NCI-H748 (cell line): Measurements from ENCODE around the gene MMS19.
"Not testable (repeated sequence)": the region's sequence is repeated elsewhere in the genome, so short reads cannot be mapped to it uniquely, and the experiment has no call there.

Experiments
- DNase-seq: peaks from one replicate; lab custom pipeline; 2025; ENCODE audit not compliant: unreplicated experiment; lab: John Stamatoyannopoulos, UW

Gene MMS19

GRCh38 chr10:97529685-97530465 is 31.7 kb upstream of the MMS19 start:
- DNase-seq, result no peak

DNA sequence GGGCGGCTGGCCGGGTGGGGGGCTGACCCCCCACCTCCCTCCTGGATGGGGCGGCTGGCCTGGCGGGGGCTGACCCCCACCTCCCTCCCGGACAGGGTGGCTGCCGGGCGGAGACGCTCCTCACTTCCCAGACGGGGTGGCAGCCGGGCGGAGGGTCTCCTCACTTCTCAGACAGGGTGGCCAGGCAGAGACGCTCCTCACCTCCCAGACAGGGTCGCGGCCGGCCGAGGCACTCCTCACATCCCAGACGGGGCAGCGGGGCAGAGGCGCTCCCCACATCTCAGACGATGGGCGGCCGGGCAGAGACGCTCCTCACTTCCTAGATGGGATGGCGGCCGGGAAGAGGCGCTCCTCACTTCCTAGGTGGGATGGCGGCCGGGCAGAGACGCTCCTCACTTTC is 30.7 kb upstream of the MMS19 start:
- DNase-seq, result not testable (repeated sequence)

GRCh38 chr10:97525683-97526110 is 27.5 kb upstream of the MMS19 start:
- no peak for DNase-seq

DNA sequence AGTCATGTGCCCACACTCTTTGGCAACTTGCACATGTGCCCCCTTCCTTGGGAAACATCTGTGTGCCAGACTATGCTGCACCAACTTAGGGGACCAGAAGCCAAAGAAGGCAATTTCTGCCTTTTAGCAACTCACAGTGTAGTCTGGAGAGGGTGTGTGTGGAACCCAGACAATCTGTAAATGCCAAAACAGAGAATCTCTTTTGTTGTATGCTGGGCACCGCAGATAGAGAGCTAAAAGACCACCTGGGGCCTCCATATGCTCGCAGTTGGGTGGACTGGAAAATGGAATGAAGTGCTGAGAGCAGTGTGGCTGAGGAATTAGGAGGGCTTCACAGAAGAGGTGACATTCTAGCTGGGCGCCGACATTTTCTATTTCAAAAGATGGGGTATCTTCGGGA is 26.9 kb upstream of the MMS19 start:
- DNase-seq, result no peak

DNA sequence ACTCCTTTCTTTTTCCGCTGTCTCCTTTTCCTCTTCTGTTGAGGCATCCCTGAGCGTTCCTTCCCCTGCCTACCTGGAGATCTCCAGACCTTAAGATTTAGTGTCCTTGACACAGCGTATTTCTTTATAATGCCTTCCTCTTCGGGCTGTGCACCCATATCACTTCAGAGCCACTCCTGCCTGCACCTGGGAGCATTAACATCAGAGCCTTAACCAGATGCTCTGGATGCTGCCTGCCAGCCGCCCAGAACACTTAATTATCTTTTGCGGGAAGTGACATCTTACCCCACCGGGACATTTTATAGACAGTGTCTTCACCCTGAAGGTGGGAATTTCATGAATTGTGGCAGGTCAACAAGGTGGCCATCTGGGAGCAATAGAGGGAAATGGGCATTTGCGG is 24.7 kb upstream of the MMS19 start:
- DNase-seq, result no peak

GRCh38 chr10:97522071-97522470 is 23.8 kb upstream of the MMS19 start:
- DNase-seq, result no peak

- no peak for DNase-seq
Measured at GRCh38 chr10:97520978-97521761, 22.9 kb upstream of the MMS19 start.

- no peak for DNase-seq
Measured at GRCh38 chr10:97520520-97520919, 22.3 kb upstream of the MMS19 start.

DNA sequence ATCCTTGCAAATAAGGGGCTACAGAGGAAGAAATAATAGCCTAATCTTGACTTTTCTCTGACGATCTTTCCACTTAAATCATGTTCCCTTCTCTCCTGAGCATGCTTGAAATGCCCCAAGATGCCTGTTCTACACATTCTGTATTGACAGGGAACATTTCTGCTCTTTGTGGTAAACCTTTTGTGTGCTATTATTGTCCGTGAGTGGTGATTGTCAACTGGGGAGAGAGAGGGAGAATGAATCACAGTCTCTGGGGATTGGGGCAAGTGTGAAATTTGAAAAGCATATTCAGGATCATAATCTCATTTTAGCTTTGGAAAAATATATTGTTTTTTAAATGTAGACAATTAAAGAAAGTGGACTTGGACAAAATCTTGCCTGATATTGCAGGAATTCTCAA is 21.1 kb upstream of the MMS19 start:
- DNase-seq, result no peak

DNA sequence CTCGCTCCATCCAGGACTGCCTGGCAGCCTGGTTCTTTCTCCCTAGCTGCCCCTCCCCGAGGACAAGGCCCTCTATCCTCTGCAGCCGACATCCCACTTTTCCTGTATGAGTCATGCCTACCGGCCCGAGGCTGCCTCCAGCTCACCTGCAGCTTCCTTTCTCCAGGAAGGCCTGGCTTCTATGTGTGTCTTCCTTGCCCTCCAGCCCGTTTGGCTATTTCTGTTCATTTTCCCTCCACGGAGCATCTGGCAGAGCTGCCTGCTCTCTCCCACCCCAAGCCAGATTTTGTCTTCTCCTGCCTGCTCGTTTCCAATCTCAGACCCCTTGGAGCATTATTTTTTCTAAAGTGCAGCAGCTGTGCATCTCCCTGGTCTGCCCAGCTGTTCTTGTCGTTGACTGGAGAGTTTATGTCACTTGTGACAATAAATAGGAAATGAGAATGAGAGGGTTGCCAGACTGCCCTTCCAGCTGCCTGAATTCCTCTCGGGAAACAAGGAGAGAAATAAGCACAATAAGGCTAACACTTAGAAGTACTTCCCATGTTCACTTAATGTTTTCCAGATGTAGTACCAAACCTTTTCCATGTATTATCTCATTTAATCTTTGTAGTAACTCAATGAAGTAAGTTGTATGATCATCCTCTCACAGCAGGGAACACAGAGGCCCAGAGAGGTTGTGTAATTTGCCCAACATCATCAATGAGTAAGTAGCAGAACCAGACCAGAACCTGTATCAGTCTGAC is 20.2 kb upstream of the MMS19 start:
- DNase-seq, result no peak

DNA sequence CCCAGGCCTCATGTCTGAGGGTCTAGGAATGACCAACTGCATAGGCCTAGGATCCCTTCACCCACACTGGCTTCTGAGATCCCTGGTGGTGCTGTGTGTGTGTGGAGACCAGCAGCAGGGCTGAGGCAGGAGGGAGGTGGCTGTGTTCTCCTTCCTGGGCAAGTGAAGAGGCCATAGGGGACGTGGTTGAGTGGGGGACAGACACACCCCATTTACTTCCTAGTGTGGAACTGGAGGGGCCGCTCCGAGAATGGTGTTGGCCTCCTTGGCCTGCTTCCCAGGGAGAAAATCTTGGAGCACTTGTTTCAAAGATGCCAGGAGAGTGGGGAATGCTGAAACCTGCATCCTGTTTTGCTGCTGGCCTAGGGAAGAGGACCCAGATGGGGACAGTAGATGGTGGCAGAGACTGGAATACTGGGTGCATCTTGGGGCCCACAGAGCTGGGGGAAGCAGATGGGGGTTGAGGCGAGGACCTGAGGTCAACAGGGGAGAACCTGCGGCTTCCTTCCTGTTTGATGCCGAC is 19.6 kb upstream of the MMS19 start:
- DNase-seq, result no peak

GRCh38 chr10:97517096-97517750 is 19.0 kb upstream of the MMS19 start:
- no peak for DNase-seq

DNA sequence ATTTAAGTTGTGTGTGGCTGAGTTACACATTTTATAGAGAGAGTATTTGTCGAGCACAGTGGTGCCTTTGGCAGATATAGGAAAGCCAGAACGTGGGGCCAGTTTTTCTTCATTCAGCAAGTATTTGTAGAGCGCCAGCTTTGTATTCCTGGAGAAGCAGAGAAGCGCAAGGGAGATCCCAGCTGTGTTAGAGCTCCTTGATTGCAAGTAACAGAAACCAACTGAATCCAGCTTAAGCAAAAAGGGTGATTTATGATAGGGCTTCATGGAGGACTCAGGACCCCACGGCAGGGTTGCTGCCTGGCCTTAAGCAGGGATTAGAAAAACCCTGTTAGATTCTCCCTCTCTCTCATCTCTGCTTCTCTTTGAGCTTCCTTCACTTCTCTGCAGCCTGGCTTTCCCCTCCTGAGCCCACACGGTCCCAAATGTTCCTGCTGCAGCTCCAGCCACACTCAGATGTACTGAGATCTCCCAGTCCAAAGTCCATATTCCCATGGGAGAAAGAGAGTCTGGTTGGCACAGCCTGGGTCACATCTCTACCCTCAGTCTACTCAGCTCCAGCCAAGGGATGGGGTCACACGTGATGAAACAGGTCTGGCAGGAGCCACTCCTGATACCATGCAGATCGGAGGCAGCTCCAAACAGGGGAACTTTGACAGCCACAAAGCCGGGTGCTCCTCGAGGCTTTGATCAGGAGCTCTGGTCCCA is 17.2 kb upstream of the MMS19 start:
- peak; percentile 2 for DNase-seq

DNA sequence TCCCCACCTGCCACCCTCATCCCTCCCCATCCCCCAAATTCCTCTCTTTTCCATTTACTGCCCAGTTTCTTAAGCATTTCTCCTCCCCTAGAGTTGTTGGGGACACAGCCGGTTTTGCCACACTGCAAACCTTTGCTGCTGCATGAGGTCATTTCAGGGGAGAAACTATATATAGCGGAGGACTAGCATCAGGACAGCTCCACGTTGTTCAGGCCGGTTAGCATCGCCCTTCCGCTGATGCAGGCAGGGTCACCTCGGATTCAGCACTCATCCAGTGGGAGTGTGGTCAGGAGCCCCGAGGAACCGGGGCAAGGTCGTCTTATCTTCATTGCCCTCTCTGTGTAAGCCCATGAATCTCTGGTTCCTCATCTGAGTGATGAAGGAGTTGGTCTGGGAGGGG is 16.1 kb upstream of the MMS19 start:
- DNase-seq, result no peak

- DNase-seq, result no peak
Measured at GRCh38 chr10:97512993-97513392, 14.8 kb upstream of the MMS19 start.

DNA sequence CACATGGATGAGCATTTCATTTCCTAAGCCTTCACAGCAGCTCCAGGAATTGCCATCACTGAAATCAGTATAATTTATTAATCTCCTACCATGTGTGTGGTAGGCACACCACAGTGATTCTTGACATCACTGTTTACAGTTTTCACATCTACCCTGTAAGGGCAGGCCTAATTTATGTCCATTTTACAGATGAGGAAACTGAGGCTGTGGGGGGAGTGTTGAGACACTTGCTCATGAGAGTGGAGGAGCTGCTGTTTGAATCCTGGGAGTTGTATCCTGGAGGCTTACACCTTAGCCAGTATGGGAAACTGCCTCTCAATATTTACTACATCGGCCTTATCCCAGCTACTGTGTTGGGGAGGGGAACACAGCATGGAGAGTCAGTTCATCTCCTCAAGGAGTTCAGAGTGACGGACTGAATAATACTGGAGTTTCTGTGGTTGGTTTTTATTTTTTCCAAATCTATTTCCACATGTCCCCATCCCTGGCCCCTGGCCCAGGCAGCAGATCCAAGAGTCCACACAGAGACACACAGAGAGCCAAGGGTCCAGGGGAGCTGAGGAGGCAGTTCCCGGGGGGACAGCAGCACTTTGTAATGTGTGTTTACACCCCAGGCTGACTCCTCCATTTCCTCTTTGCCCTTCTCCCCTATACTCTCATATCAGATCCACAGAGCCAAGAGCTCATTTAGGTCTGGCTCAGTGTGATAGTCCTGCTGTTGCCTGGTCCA is 13.7 kb upstream of the MMS19 start:
- no peak for DNase-seq

- DNase-seq, result no peak
Measured at GRCh38 chr10:97510686-97511085, 12.5 kb upstream of the MMS19 start.

DNA sequence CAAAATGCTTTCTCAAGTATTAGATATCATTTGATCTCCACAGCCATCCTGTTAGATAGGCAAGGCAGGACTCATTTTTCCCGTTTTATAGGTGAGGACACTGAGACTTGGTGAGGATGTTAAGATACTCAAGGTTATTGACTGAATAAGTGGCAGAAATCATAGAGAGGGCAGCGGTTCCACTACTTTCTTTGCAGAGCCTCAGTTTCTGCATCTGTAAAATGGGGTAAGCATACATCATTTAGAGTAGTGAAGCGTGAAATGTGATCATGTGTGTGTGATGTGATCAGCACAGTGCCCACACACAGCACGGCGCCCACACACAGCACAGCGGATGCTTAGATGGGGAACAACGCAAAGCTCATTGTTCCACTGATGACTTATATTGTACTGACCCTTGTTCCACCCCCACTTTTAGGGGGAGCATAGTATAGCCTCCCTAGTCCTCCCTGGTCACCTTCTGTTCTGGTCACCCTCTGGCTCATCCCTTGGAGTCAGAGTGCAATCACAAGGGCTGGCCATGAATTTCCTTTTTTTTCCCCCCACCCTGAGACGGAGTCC is 11.0 kb upstream of the MMS19 start:
- no peak for DNase-seq

DNA sequence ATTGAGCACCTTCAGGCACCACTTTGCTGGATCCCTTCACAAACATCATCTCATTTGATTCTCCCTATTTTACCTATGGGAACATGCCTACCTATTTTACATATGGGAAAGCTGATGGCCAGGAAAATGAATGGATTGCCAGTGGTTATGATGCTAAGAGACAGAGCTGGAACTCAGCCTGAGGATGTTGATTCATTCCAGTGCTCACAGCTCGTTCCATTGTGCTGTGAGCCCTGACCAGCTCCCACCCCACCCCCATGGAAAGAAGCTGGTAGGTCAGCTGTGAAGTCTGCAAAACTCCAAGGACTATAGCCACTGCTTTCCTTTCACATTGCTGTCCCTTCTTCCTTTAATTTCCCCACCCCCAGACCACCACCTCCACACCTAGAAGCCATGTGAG is 10.1 kb upstream of the MMS19 start:
- DNase-seq, result no peak
